Psoas muscle (tissue), 8 donors: ENCODE measurements around the gene CALML6. TPM values are rescaled to one million over a fixed set of nuclear protein-coding genes. Genes with fewer than 3 reads are reported as not detected.
"Not testable (repeated sequence)": the region's sequence is repeated elsewhere in the genome, so short reads cannot be mapped to it uniquely, and the experiment has no call there.

Experiments
- ATAC-seq, 4 donors: fragments of 200-7000 bp; cut with Tn5 transposase; one replicate each; pipeline ENCODE4 v1.9.1; 2020; ENCODE audit warnings: moderate library complexity in 3 of 4, mild to moderate bottlenecking in 2 of 4
- DNase-seq, 2 donors: peaks; one replicate each; pipeline ENCODE4 v3.0.0-alpha.2; 2020
- H3K27ac ChIP-seq: fragments of 200-600 bp; one replicate; pipeline ENCODE4 v1.8.0; 2022
- H3K27me3 ChIP-seq, 3 donors: fragments of 200-600 bp in 1 of 3; one replicate each; pipeline versions ENCODE4 v1.6.1 to v1.8.0; 2013 to 2022; ENCODE audit warnings: low read length in 2 of 3, mild to moderate bottlenecking in 2 of 3, moderate library complexity in 1 of 3; ENCODE audit not compliant: insufficient read depth in 3 of 3
- H3K36me3 ChIP-seq, 2 donors: fragments of 200-600 bp in 1 of 2; one replicate each; pipeline versions ENCODE4 v1.6.1 to v1.8.0; 2013 to 2022; ENCODE audit warnings: low read depth in 1 of 2, mild to moderate bottlenecking in 1 of 2, moderate library complexity in 1 of 2; ENCODE audit not compliant: insufficient read depth in 1 of 2
- H3K4me1 ChIP-seq: fragments of 200-600 bp; one replicate; pipeline ENCODE4 v1.8.0; 2022
- H3K4me3 ChIP-seq: fragments of 200-600 bp; one replicate; pipeline ENCODE4 v1.8.0; 2022; ENCODE audit warnings: mild to moderate bottlenecking
- H3K9me3 ChIP-seq: fragments of 200-600 bp; one replicate; pipeline ENCODE4 v1.8.0; 2022
- CTCF ChIP-seq: fragments of 200-600 bp; IDR thresholded peaks from one replicate; pipeline ENCODE4 v1.8.0; 2022; ENCODE audit warnings: antibody characterized with exemption
- WGBS, 3 donors: extraction: QIAGEN DNeasy Blood & Tissue Kit; methylation state at CpG; one replicate each; pipeline versions ENCODE4 v1.1.6 to v1.1.7; 2013; 5-methylcytosine and 5-hydroxymethylcytosine counted together
- intact Hi-C, 2 donors: fragments of 100-400 bp; cut with DNase I; formaldehyde crosslinking; loops; one replicate each; pipeline versions ENCODE4 v1.11.0 to v1.14.2; 2022
- polyA plus RNA-seq, 3 donors: library from polyadenylated mRNA; stranded (reverse); fragments of 200-250 nt; gene quantifications; one replicate each; pipeline ENCODE4 v1.2.3, GENCODE V29; 2013
- total RNA-seq, 4 donors: library from RNA; stranded (reverse); fragmentation: NEBNext Ultra II Directional in 2 of 4; extraction: Animal tissue kit (Norgen Biotek cat#: 25700) in 2 of 4; gene quantifications; one replicate each; pipeline versions ENCODE4 v1.2.1 to v1.2.4, GENCODE V29; 2021 to 2023
- donor health status: healthy with polysubstance abuse.
- donor health status: DM: no; HTN: no; CAD: no; lungs with moderate emphysema.
- donor health status: Bipolar disorder and iron deficiency.
- donor health status: healthy.
- donor health status: DM: yes; HTN: yes; CAD: no.
- donor health status: DM: no; HTN: no; CAD: no.
- donor health status: DM: no; HTN: no; CAD: no.
- donor health status: DM: yes; HTN: yes; CAD: no.

CALML6 gene
- total and polyA plus RNA-seq, 7 donors = 4.2 to 75.4 (median 25.6) TPM

GRCh38 chr1:1928231-1929101 lies 13.4 kb downstream of the CALML6 start:
- no peak for ATAC-seq
- WGBS, 3 donors = 47 to 61% (median 47%) methylated on average over 31 to 33 of the region's 34 CpGs
- no peak for DNase-seq
- no peaks in the 10 kb centered on the region for H3K36me3 ChIP-seq
- no peaks in the 10 kb centered on the region for H3K4me1 ChIP-seq
- TF ChIP-seq CTCF = no peak
- H3K9me3 ChIP-seq = no peaks in the 10 kb centered on the region
- H3K27ac ChIP-seq = no peak overlapping the region
- H3K27me3 ChIP-seq = peaks cover 0 to 2% (median 0%) of the 10 kb centered on the region in 3 donors
- intact Hi-C loops = no loop called here
- H3K4me3 ChIP-seq = no peak overlapping the region

DNA sequence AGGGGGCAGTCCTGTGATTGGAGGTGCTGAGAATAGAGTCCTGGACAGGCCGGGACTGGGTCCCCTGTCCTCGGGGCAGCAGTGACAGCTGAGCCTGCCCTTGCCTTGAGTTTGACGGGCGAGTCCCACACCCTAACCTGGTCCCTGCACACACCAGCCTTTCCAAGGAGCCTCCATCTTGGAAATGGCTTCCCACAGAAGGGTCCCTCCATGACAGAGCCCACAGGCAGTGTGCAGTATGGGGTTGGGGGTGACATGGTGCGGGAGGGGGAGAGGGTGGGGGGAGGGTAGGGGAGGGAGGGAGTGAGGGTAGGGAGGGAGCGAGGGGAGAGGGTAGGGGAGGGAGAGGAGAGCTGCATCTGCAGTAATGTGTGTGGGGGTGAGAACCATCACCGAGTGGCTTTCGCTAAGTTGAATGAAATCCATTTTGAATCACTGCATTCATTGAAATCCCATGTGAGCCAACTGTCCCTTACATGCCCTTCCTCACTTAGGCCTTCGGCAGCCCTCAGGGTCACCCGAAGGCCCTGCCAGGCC lies 14.1 kb downstream of the CALML6 start:
- Histone ChIP-seq H3K36me3 (no peaks in the 10 kb centered on the region), H3K4me3 (no peak overlapping the region), H3K4me1 (no peaks in the 10 kb centered on the region), H3K27me3 (peaks cover 0 to 2% (median 0%) of the 10 kb centered on the region in 3 donors), H3K9me3 (no peaks in the 10 kb centered on the region), H3K27ac (no peak overlapping the region)
- DNase-seq (no peak), ATAC-seq (no peak)
- WGBS, 3 donors = 54 to 68% (median 54%) methylated on average over 9 to 10 of the region's 10 CpGs
- intact Hi-C loops = no loop called here
- TF ChIP-seq CTCF = no peak

GRCh38 chr1:1929639-1930545 lies 14.8 kb downstream of the CALML6 start:
- no peak for TF ChIP-seq CTCF
- H3K9me3 ChIP-seq = no peaks in the 10 kb centered on the region
- 78 to 86% (median 81%) methylated on average over 36 to 38 of the region's 38 CpGs for WGBS, 3 donors
- H3K36me3 ChIP-seq = no peaks in the 10 kb centered on the region
- H3K4me3 ChIP-seq = no peak overlapping the region
- intact Hi-C loops = no loop called here
- H3K27me3 ChIP-seq = peaks cover 0 to 2% (median 0%) of the 10 kb centered on the region in 3 donors
- H3K27ac ChIP-seq = no peak overlapping the region
- DNase-seq (no peak), ATAC-seq (peak in 1 of 4 donors; percentile 25)
- no peaks in the 10 kb centered on the region for H3K4me1 ChIP-seq

DNA sequence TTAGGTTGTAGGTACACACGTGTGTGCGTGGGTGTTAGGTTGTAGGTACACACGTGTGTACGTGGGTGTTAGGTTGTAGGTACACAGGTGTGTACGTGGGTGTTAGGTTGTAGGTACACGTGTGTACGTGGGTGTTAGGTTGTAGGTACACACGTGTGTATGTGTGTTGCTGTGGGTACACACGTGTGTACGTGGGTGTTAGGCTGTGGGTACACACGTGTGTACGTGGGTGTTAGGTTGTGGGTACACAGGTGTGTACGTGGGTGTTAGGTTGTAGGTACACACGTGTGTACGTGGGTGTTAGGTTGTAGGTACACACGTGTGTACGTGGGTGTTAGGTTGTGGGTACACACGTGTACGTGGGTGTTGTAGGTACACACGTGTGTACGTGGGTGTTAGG lies 19.8 kb downstream of the CALML6 start:
- ATAC-seq, intact Hi-C loops, H3K36me3 ChIP-seq, H3K4me1 ChIP-seq, H3K27ac ChIP-seq, DNase-seq, H3K9me3 ChIP-seq, H3K4me3 ChIP-seq: not testable (repeated sequence)
- WGBS, 3 donors = 65 to 93% (median 74%) methylated on average over 4 to 19 of the region's 21 CpGs
- peaks cover 0 to 13% (median 0%) of the 10 kb centered on the region in 3 donors for H3K27me3 ChIP-seq
